SK-N-SH treated with all-trans-retinoic acid at 6 μM for 48 hours (cell line): ENCODE measurements around the gene NTSR2.

Experiments used
- ATAC-seq: fragments of 200-7000 bp; cut with Tn5 transposase; 3 replicates; pipeline ENCODE4 v1.9.1; 2020; ENCODE audit warnings: mild to moderate bottlenecking, moderate library complexity
- ARNTL ChIP-seq: fragments of 450-650 bp; formaldehyde crosslinking; IDR thresholded peaks from 2 replicates; pipeline ENCODE4 v1.5.0; 2020; ENCODE audit warnings: low read depth, mild to moderate bottlenecking, moderate library complexity, borderline replicate concordance
- BACH2 ChIP-seq: fragments of 250-450 bp; sonication (Bioruptor Pico); IDR thresholded peaks from 2 replicates; pipeline ENCODE4 v1.9.0; 2021; ENCODE audit warnings: mild to moderate bottlenecking, borderline replicate concordance
- CSDC2 ChIP-seq: fragments of 250-450 bp; sonication (Bioruptor Pico); IDR thresholded peaks from 2 replicates; pipeline ENCODE4 v1.5.0; 2020; ENCODE audit warnings: mild to moderate bottlenecking, moderate library complexity
- ESRRG ChIP-seq: fragments of 250-450 bp; sonication (Bioruptor Pico); IDR thresholded peaks from 2 replicates; pipeline ENCODE4 v1.6.1; 2021; ENCODE audit warnings: mild to moderate bottlenecking
- GLIS3 ChIP-seq: fragments of 250-450 bp; sonication (Bioruptor Pico); IDR thresholded peaks from 2 replicates; pipeline ENCODE4 v1.5.0; 2020; ENCODE audit warnings: mild to moderate bottlenecking, moderate library complexity
- ISL1 ChIP-seq: fragments of 250-450 bp; sonication (Bioruptor Pico); IDR thresholded peaks from 2 replicates; pipeline ENCODE4 v2.1.2; 2022; ENCODE audit warnings: mild to moderate bottlenecking, moderate library complexity
- OSR1 ChIP-seq: fragments of 250-450 bp; sonication (Bioruptor Pico); IDR thresholded peaks from 2 replicates; pipeline ENCODE4 v1.8.0; 2022; ENCODE audit warnings: moderate library complexity, mild to moderate bottlenecking, inconsistent platforms
- PPARA ChIP-seq: fragments of 250-450 bp; sonication (Bioruptor Pico); IDR thresholded peaks from 2 replicates; pipeline ENCODE4 v1.5.0; 2020; ENCODE audit warnings: mild to moderate bottlenecking, borderline replicate concordance
- RARB ChIP-seq: fragments of 250-450 bp; sonication (Bioruptor Pico); IDR thresholded peaks from 2 replicates; pipeline ENCODE4 v1.8.0; 2021; ENCODE audit warnings: mild to moderate bottlenecking, moderate library complexity
- SNAI2 ChIP-seq: fragments of 250-450 bp; sonication (Bioruptor Pico); IDR thresholded peaks from 2 replicates; pipeline ENCODE4 v1.5.0; 2020; ENCODE audit warnings: mild to moderate bottlenecking, moderate library complexity
- TCF4 ChIP-seq: fragments of 250-450 bp; sonication (Bioruptor Pico); IDR thresholded peaks from 2 replicates; pipeline ENCODE4 v1.8.0; 2021; ENCODE audit warnings: mild to moderate bottlenecking, moderate library complexity, borderline replicate concordance
- TOX ChIP-seq: fragments of 250-450 bp; sonication (Bioruptor Pico); IDR thresholded peaks from 2 replicates; pipeline ENCODE4 v1.8.0; 2021; ENCODE audit warnings: mild to moderate bottlenecking, moderate library complexity, borderline replicate concordance
- ZC3H10 ChIP-seq: fragments of 250-450 bp; sonication (Bioruptor Pico); IDR thresholded peaks from 2 replicates; pipeline ENCODE4 v1.5.1; 2021; ENCODE audit warnings: mild to moderate bottlenecking, moderate library complexity
- ZFP3 ChIP-seq: fragments of 250-450 bp; sonication (Bioruptor Pico); IDR thresholded peaks from 2 replicates; pipeline ENCODE4 v1.5.0; 2020; ENCODE audit warnings: mild to moderate bottlenecking, moderate library complexity
- ZFP30 ChIP-seq: fragments of 450-650 bp; formaldehyde crosslinking; IDR thresholded peaks from 2 replicates; pipeline ENCODE4 v1.5.0; 2022; ENCODE audit warnings: mild to moderate bottlenecking, moderate library complexity
- ZNF565 ChIP-seq: fragments of 450-650 bp; formaldehyde crosslinking; conservative IDR thresholded peaks from 2 replicates; pipeline ENCODE4 v1.5.0; 2020; ENCODE audit warnings: low read depth, mild to moderate bottlenecking, moderate library complexity
- ZNF70 ChIP-seq: fragments of 450-650 bp; formaldehyde crosslinking; IDR thresholded peaks from 2 replicates; pipeline ENCODE4 v1.5.0; 2020; ENCODE audit warnings: mild to moderate bottlenecking, moderate library complexity
- TF ChIP-seq, protein P1 (sequence below): fragments of 250-450 bp; sonication (Bioruptor Pico); IDR thresholded peaks from 2 replicates; pipeline ENCODE4 v1.8.0; 2021; ENCODE audit warnings: low read depth, mild to moderate bottlenecking, moderate library complexity, borderline replicate concordance
- TF ChIP-seq, protein P2 (sequence below): fragments of 250-450 bp; sonication (Bioruptor Pico); IDR thresholded peaks from 2 replicates; pipeline ENCODE4 v1.5.1; 2021; ENCODE audit warnings: mild to moderate bottlenecking, moderate library complexity
- TF ChIP-seq, protein P3 (sequence below): fragments of 250-450 bp; sonication (Bioruptor Pico); IDR thresholded peaks from 2 replicates; pipeline ENCODE4 v1.5.0; 2020; ENCODE audit warnings: mild to moderate bottlenecking, moderate library complexity
- TF ChIP-seq, protein P4 (sequence below): fragments of 250-450 bp; sonication (Bioruptor Pico); IDR thresholded peaks from 2 replicates; pipeline ENCODE4 v1.5.1; 2020; ENCODE audit warnings: low read depth, mild to moderate bottlenecking, moderate library complexity

Gene NTSR2

DNA sequence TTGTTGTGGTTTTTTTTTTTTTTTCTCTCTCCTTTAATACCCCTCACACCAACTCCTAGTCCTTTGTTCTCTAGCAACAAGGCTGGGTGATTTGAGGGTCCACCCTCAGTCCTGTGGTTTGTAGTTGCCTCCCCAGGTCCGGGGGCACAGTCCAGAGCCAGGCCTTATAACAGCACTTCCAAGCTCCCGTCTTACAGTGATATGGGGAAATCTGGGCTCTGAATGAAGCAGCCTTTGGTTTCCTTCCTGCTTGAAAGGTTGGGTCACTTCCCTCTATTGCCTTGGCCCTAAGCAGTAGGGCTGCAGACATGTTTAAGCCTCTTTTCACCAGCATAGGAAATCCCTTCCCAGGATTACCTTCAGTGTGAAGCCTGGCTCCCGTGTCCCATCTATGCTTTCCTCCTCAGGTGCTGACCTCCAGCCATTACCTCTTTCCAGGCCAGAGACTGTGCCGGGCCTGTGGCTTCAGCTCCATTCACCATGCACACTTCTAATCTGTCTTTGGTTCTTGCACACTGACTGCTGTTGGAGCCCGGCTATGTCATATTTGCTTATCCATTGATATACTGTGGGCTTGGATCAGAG, 21.2 kb upstream of the NTSR2 start:
- ATAC-seq: no peak
- TF ChIP-seq OSR1 (CRISPR knock-in tag) (no peak), TCF4 (no peak), TOX (CRISPR knock-in tag) (no peak), ZC3H10 (no peak), SNAI2 (CRISPR knock-in tag) (no peak), PPARA (CRISPR knock-in tag) (no peak), GLIS3 (CRISPR knock-in tag) (no peak), ISL1 (CRISPR knock-in tag) (no peak), ZNF70 (CRISPR knock-in tag) (no peak), ZFP30 (CRISPR knock-in tag) (no peak), RARB (CRISPR knock-in tag) (no peak), ZFP3 (CRISPR knock-in tag) (no peak), ARNTL (CRISPR knock-in tag) (no peak), BACH2 (CRISPR knock-in tag) (no peak), CSDC2 (no peak), ZNF565 (CRISPR knock-in tag) (no peak)
- TF ChIP-seq, protein P1, sequence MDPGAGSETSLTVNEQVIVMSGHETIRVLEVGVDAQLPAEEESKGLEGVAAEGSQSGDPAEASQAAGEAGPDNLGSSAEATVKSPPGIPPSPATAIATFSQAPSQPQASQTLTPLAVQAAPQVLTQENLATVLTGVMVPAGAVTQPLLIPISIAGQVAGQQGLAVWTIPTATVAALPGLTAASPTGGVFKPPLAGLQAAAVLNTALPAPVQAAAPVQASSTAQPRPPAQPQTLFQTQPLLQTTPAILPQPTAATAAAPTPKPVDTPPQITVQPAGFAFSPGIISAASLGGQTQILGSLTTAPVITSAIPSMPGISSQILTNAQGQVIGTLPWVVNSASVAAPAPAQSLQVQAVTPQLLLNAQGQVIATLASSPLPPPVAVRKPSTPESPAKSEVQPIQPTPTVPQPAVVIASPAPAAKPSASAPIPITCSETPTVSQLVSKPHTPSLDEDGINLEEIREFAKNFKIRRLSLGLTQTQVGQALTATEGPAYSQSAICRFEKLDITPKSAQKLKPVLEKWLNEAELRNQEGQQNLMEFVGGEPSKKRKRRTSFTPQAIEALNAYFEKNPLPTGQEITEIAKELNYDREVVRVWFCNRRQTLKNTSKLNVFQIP: no peak
- TF ChIP-seq, protein P2, sequence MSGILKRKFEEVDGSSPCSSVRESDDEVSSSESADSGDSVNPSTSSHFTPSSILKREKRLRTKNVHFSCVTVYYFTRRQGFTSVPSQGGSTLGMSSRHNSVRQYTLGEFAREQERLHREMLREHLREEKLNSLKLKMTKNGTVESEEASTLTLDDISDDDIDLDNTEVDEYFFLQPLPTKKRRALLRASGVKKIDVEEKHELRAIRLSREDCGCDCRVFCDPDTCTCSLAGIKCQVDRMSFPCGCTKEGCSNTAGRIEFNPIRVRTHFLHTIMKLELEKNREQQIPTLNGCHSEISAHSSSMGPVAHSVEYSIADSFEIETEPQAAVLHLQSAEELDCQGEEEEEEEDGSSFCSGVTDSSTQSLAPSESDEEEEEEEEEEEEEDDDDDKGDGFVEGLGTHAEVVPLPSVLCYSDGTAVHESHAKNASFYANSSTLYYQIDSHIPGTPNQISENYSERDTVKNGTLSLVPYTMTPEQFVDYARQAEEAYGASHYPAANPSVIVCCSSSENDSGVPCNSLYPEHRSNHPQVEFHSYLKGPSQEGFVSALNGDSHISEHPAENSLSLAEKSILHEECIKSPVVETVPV (CRISPR knock-in tag): no peak
- TF ChIP-seq, protein P3, sequence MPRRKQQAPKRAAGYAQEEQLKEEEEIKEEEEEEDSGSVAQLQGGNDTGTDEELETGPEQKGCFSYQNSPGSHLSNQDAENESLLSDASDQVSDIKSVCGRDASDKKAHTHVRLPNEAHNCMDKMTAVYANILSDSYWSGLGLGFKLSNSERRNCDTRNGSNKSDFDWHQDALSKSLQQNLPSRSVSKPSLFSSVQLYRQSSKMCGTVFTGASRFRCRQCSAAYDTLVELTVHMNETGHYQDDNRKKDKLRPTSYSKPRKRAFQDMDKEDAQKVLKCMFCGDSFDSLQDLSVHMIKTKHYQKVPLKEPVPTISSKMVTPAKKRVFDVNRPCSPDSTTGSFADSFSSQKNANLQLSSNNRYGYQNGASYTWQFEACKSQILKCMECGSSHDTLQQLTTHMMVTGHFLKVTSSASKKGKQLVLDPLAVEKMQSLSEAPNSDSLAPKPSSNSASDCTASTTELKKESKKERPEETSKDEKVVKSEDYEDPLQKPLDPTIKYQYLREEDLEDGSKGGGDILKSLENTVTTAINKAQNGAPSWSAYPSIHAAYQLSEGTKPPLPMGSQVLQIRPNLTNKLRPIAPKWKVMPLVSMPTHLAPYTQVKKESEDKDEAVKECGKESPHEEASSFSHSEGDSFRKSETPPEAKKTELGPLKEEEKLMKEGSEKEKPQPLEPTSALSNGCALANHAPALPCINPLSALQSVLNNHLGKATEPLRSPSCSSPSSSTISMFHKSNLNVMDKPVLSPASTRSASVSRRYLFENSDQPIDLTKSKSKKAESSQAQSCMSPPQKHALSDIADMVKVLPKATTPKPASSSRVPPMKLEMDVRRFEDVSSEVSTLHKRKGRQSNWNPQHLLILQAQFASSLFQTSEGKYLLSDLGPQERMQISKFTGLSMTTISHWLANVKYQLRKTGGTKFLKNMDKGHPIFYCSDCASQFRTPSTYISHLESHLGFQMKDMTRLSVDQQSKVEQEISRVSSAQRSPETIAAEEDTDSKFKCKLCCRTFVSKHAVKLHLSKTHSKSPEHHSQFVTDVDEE: no peak
- TF ChIP-seq, protein P4, sequence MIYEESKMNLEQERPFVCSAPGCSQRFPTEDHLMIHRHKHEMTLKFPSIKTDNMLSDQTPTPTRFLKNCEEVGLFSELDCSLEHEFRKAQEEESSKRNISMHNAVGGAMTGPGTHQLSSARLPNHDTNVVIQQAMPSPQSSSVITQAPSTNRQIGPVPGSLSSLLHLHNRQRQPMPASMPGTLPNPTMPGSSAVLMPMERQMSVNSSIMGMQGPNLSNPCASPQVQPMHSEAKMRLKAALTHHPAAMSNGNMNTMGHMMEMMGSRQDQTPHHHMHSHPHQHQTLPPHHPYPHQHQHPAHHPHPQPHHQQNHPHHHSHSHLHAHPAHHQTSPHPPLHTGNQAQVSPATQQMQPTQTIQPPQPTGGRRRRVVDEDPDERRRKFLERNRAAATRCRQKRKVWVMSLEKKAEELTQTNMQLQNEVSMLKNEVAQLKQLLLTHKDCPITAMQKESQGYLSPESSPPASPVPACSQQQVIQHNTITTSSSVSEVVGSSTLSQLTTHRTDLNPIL (CRISPR knock-in tag): no peak

DNA sequence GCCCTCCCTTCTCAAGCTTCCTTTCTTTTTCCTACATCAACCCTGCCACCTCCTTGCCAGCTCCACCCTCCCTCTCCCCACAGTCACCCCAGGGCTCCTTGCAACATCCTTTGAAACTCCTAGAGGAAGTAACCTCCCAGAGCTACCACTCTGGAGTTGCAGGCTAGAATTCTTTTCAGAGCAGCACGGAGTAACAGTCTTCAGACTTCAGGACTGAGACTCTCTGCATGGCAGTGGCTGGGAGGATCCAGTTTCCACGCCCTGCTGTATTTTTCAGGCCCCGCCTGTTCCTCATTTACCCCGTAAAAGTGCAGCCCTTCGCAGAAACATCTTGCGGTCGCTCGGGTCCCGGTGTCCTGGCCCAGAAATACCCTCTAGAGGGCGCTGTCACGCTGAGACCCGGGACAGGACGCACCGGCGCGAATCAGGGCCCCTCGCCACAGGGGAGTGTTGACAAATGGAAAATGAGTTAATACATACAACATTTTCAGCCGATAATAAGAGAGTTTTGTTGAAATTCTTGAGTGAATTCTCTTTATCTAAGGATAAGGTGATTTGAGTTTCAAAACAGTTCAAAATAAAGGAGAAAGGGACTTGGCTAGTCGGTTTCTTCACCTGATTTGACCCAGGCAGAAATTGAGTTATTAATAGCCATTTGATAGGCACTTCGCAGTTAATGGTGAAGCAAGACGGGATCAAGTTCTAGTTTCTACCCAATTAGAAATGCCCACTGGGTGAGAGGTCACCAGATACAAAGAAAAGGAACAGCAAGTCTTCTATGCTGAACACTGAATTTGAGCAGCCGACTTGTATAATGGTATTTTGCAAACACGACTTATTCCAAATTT, 18.5 kb upstream of the NTSR2 start:
- ATAC-seq: peak; percentile 94

More for the DNA sequence above, 18.5 kb upstream of the NTSR2 start:
- TF ChIP-seq TOX (CRISPR knock-in tag) (no peak), ZNF70 (CRISPR knock-in tag) (no peak), TCF4 (no peak), ESRRG (0 out of 2 replicates have a peak, but pooled peaks have one; percentile 40), ZC3H10 (no peak)
- TF ChIP-seq, protein P3: no peak
- TF ChIP-seq, protein P4 (CRISPR knock-in tag): no peak
